Activated CD4-positive, alpha-beta T cell treated with anti-CD3 and anti-CD28 coated beads, Interleukin-2, amount 50 U/mL, for 4 hours (primary cell): ENCODE data around the gene SRA1.
"Not testable (repeated sequence)": the region's sequence is repeated elsewhere in the genome, so short reads cannot be mapped to it uniquely, and the experiment has no call there.

Experiments
- DNase-seq, 2 experiments: peaks; one replicate each; pipeline ENCODE4 v3.0.0-alpha.2; 2020

SRA1 gene

GRCh38 chr5:140557136-140557805, at the start of gene SRA1:
Gene SRA1, minus strand, starts transcription at chr5:140557473. Its CDS starts 21 bp downstream, at chr5:140557452.
- peak; percentile 63 to 64 for DNase-seq

- no peak for DNase-seq
These were observed 49.8 kb upstream of the SRA1 start for GRCh38 chr5:140607031-140607430.

- DNase-seq, result no peak
These were observed 48.6 kb upstream of the SRA1 start for GRCh38 chr5:140605879-140606278.

- no peak for DNase-seq
These were observed 46.5 kb upstream of the SRA1 start for GRCh38 chr5:140603734-140604133.

GRCh38 chr5:140603446-140603698, 46.1 kb upstream of the SRA1 start:
- not testable (repeated sequence) for DNase-seq

- no peak for DNase-seq
These were observed 44.9 kb upstream of the SRA1 start for GRCh38 chr5:140602147-140602546.

- no peak for DNase-seq
These were observed 42.8 kb upstream of the SRA1 start for GRCh38 chr5:140600096-140600495.

GRCh38 chr5:140598836-140599235, 41.6 kb upstream of the SRA1 start:
- DNase-seq, result no peak

- no peak for DNase-seq
These were observed 39.1 kb upstream of the SRA1 start for GRCh38 chr5:140596321-140596741.

- no peak for DNase-seq
These were observed 38.4 kb upstream of the SRA1 start for GRCh38 chr5:140595538-140596300.

GRCh38 chr5:140594169-140594568, 36.9 kb upstream of the SRA1 start:
- no peak for DNase-seq

- not testable (repeated sequence) for DNase-seq
These were observed 35.8 kb upstream of the SRA1 start for GRCh38 chr5:140593070-140593469.

- DNase-seq, result no peak
These were observed 34.6 kb upstream of the SRA1 start for GRCh38 chr5:140591747-140592372.

GRCh38 chr5:140590861-140591260, 33.6 kb upstream of the SRA1 start:
- DNase-seq, result no peak

- DNase-seq, result no peak
These were observed 31.2 kb upstream of the SRA1 start for GRCh38 chr5:140588311-140589070.

- DNase-seq, result no peak
These were observed 30.2 kb upstream of the SRA1 start for GRCh38 chr5:140587495-140587894.

GRCh38 chr5:140579188-140579747, 22.0 kb upstream of the SRA1 start:
- DNase-seq, result not testable (repeated sequence)

- no peak for DNase-seq
These were observed 19.5 kb upstream of the SRA1 start for GRCh38 chr5:140576776-140577201.

GRCh38 chr5:140575309-140575708, 18.0 kb upstream of the SRA1 start:
- DNase-seq, result no peak

- DNase-seq, result no peak
These were observed 16.9 kb upstream of the SRA1 start for GRCh38 chr5:140574165-140574564.

- DNase-seq, result no peak
These were observed 16.4 kb upstream of the SRA1 start for GRCh38 chr5:140573683-140574082.

- DNase-seq, result no peak
These were observed 13.8 kb upstream of the SRA1 start for GRCh38 chr5:140571105-140571504.

- no peak for DNase-seq
These were observed 13.2 kb upstream of the SRA1 start for GRCh38 chr5:140570488-140570887.
